Chondrocyte (in vitro differentiated cells): ENCODE measurements around the gene B3GALT6. TPM values are rescaled to one million over a fixed set of nuclear protein-coding genes. Genes with fewer than 3 reads are reported as not detected.
"Not testable (repeated sequence)": the region's sequence is repeated elsewhere in the genome, so short reads cannot be mapped to it uniquely, and the experiment has no call there.

Experiments
- DNase-seq: peaks from one replicate; pipeline ENCODE4 v3.0.0; 2021; ENCODE audit warnings: mixed read lengths, low spot score
- H3K27ac Mint-ChIP-seq: one replicate; pipeline ENCODE4 v1.8.0; 2021; ENCODE audit warnings: mild to moderate bottlenecking, moderate library complexity, mixed read lengths; ENCODE audit not compliant: unreplicated experiment
- H3K27me3 Mint-ChIP-seq: 2 replicates; pipeline ENCODE4 v1.8.0; 2021; ENCODE audit warnings: low read depth, mixed read lengths
- H3K36me3 Mint-ChIP-seq: 2 replicates; pipeline ENCODE4 v1.8.0; 2021; ENCODE audit warnings: low read depth, mixed read lengths
- H3K4me1 Mint-ChIP-seq: 2 replicates; pipeline ENCODE4 v1.8.0; 2021; ENCODE audit warnings: low read depth, mild to moderate bottlenecking, mixed read lengths
- H3K4me3 Mint-ChIP-seq: one replicate; pipeline ENCODE4 v1.8.0; 2021; ENCODE audit warnings: mild to moderate bottlenecking, moderate library complexity, mixed read lengths; ENCODE audit not compliant: unreplicated experiment
- H3K9me3 Mint-ChIP-seq: 2 replicates; pipeline ENCODE4 v1.8.0; 2021; ENCODE audit warnings: low read depth, mixed read lengths
- total RNA-seq: library from RNA; stranded (reverse); gene quantifications from 3 replicates; pipeline ENCODE4 v1.2.1, GENCODE V29; 2021
- TF ChIP-seq, protein P1 (sequence below): fragments of 200-600 bp; sonication (generic); IDR thresholded peaks from 2 replicates; pipeline ENCODE4 v1.5.0; 2021; ENCODE audit warnings: antibody characterized with exemption, mild to moderate bottlenecking, moderate library complexity

The B3GALT6 gene
- total RNA-seq, 1 donor from 2014 or later = 39.6 TPM

DNA sequence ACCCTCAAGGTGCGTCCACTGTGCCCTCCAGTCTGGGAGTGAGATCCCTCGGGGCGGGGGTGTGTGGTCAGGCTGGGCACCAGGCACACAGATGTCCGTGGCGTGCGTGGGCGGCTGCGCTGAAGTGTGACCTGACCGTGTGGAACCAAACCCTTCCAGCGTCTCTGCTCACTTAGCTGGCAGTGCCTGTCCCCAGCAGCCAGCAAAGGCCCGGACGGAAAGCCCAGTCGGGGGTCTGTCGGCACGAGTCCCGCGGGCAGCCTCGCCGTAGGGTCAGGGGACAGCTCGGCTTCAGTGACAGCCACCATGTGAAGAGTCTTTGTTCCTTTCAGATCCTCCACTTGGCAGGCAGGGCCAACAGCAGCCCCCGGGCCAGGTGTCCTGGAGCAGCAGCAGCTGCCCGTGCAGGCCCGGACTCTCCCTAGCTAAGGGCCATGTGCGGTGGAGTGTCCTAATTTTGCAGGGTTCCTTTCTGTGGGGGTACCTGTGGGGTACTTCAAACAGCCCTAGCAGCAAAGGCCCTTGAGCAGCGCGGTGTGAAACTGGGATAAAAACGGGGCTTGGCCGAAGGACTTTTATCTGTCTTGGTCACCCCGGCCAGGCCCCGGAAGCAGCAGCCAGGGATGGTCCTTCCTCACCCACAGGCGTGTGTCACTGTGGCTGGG is 46.8 kb upstream of the B3GALT6 start:
- peak; percentile 84 for DNase-seq
- Mint-ChIP-seq H3K4me1 (no peaks in the 10 kb centered on the region), H3K9me3 (no peaks in the 10 kb centered on the region), H3K27me3 (peaks cover 5% of the 10 kb centered on the region), H3K4me3 (no peak overlapping the region), H3K27ac (no peak overlapping the region), H3K36me3 (no peaks in the 10 kb centered on the region)
- TF ChIP-seq, protein P1, sequence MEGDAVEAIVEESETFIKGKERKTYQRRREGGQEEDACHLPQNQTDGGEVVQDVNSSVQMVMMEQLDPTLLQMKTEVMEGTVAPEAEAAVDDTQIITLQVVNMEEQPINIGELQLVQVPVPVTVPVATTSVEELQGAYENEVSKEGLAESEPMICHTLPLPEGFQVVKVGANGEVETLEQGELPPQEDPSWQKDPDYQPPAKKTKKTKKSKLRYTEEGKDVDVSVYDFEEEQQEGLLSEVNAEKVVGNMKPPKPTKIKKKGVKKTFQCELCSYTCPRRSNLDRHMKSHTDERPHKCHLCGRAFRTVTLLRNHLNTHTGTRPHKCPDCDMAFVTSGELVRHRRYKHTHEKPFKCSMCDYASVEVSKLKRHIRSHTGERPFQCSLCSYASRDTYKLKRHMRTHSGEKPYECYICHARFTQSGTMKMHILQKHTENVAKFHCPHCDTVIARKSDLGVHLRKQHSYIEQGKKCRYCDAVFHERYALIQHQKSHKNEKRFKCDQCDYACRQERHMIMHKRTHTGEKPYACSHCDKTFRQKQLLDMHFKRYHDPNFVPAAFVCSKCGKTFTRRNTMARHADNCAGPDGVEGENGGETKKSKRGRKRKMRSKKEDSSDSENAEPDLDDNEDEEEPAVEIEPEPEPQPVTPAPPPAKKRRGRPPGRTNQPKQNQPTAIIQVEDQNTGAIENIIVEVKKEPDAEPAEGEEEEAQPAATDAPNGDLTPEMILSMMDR = no peak

- no peak overlapping the region for H3K27ac Mint-ChIP-seq
- no peaks in the 10 kb centered on the region for H3K4me1 Mint-ChIP-seq
- DNase-seq = no peak
Measured at GRCh38 chr1:1187938-1188337, 44.1 kb upstream of the B3GALT6 start.

GRCh38 chr1:1189111-1189510 is 42.9 kb upstream of the B3GALT6 start:
- Mint-ChIP-seq H3K27me3 (peaks cover 3% of the 10 kb centered on the region), H3K36me3 (peaks cover 5% of the 10 kb centered on the region), H3K4me3 (no peak overlapping the region), H3K9me3 (peaks cover 9% of the 10 kb centered on the region), H3K4me1 (no peaks in the 10 kb centered on the region), H3K27ac (no peak overlapping the region)
- DNase-seq = no peak
- TF ChIP-seq, protein P1 = no peak

More at GRCh38 chr1:1187938-1188337, 44.1 kb upstream of the B3GALT6 start:
- H3K36me3 Mint-ChIP-seq = peaks cover 5% of the 10 kb centered on the region
- H3K9me3 Mint-ChIP-seq = peaks cover 9% of the 10 kb centered on the region
- H3K27me3 Mint-ChIP-seq = peaks cover 3% of the 10 kb centered on the region
- no peak overlapping the region for H3K4me3 Mint-ChIP-seq
- TF ChIP-seq, protein P1 = no peak

DNA sequence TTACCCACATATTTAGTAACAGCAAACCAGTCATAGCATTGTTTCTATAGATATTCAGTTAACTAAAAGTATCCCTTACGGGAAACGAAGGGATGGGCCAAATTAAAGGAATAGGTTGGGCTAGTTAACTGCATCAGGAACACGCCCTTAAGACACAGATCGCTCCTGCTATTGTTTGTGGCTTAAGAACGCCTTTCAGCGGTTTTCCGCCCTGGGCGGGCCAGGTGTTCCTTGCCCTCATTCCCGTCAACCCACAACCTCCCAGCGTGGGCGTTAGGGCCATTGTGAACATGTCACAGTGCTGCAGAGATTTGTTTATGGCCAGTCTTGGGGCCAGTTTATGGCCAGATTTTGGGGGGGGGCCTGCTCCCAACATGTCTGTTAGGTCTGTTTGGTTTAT is 40.3 kb upstream of the B3GALT6 start:
- peak; percentile 46 for DNase-seq
- H3K27ac Mint-ChIP-seq = no peak overlapping the region
- H3K4me3 Mint-ChIP-seq = no peak overlapping the region
- peaks cover 22% of the 10 kb centered on the region for H3K9me3 Mint-ChIP-seq
- TF ChIP-seq, protein P1 = no peak
- no peaks in the 10 kb centered on the region for H3K27me3 Mint-ChIP-seq
- peaks cover 9% of the 10 kb centered on the region for H3K36me3 Mint-ChIP-seq
- H3K4me1 Mint-ChIP-seq = no peaks in the 10 kb centered on the region

- no peaks in the 10 kb centered on the region for H3K4me1 Mint-ChIP-seq
- TF ChIP-seq, protein P1 = no peak
- DNase-seq = no peak
Measured at GRCh38 chr1:1194723-1195122, 37.3 kb upstream of the B3GALT6 start.

GRCh38 chr1:1195726-1196125 is 36.3 kb upstream of the B3GALT6 start:
- not testable (repeated sequence) for H3K27me3 Mint-ChIP-seq
- peak; percentile 39 for DNase-seq

More at GRCh38 chr1:1194723-1195122, 37.3 kb upstream of the B3GALT6 start:
- H3K27ac Mint-ChIP-seq = no peak overlapping the region
- peaks cover 22% of the 10 kb centered on the region for H3K9me3 Mint-ChIP-seq
- H3K27me3 Mint-ChIP-seq = no peaks in the 10 kb centered on the region
- no peak overlapping the region for H3K4me3 Mint-ChIP-seq
- peaks cover 9% of the 10 kb centered on the region for H3K36me3 Mint-ChIP-seq

More at GRCh38 chr1:1195726-1196125, 36.3 kb upstream of the B3GALT6 start:
- H3K4me1 Mint-ChIP-seq, H3K4me3 Mint-ChIP-seq, H3K27ac Mint-ChIP-seq, H3K36me3 Mint-ChIP-seq: not testable (repeated sequence)
- H3K9me3 Mint-ChIP-seq = peaks cover 22% of the 10 kb centered on the region
